Heart left ventricle (tissue), 16 donors: ENCODE results near the gene SRGAP1. TPM values are rescaled to one million over a fixed set of nuclear protein-coding genes. Genes with fewer than 3 reads are reported as not detected.

Source experiments
- ATAC-seq, 4 donors: fragments of 200-7000 bp; cut with Tn5 transposase; one replicate each; pipeline ENCODE4 v1.9.1; 2020 to 2022; ENCODE audit warnings: moderate library complexity in 4 of 4, mild to moderate bottlenecking in 3 of 4, moderate number of reproducible peaks in 1 of 4
- DNase-seq, 5 donors: peaks; one replicate each; pipeline ENCODE4 v3.0.0-alpha.2; 2020
- H3K27ac ChIP-seq, 12 donors: fragments of 200-600 bp; sonication (generic) in 4 of 12; one replicate each; pipeline versions ENCODE4 v1.5.0 to v1.8.0; 2016 to 2022; ENCODE audit warnings: mild to moderate bottlenecking in 2 of 12
- H3K27me3 ChIP-seq, 9 donors: fragments of 200-600 bp; sonication (generic) in 2 of 9; one replicate each; pipeline versions ENCODE4 v1.5.1 to v1.8.0; 2016 to 2022; ENCODE audit warnings: mild to moderate bottlenecking in 3 of 9
- H3K36me3 ChIP-seq, 9 donors: fragments of 200-600 bp; sonication (generic) in 2 of 9; one replicate each; pipeline versions ENCODE4 v1.5.0 to v1.8.0; 2018 to 2022; ENCODE audit warnings: mild to moderate bottlenecking in 2 of 9
- H3K4me1 ChIP-seq, 12 donors: fragments of 200-600 bp; sonication (generic) in 4 of 12; one replicate each; pipeline versions ENCODE4 v1.5.0 to v1.8.0; 2016 to 2022; ENCODE audit warnings: mild to moderate bottlenecking in 3 of 12
- H3K4me3 ChIP-seq, 12 donors: fragments of 200-600 bp; sonication (generic) in 4 of 12; one replicate each; pipeline versions ENCODE4 v1.5.0 to v1.8.0; 2017 to 2022; ENCODE audit warnings: mild to moderate bottlenecking in 9 of 12, moderate library complexity in 4 of 12
- H3K9me3 ChIP-seq, 12 donors: fragments of 200-600 bp; sonication (generic) in 4 of 12; one replicate each; pipeline versions ENCODE4 v1.5.0 to v1.8.0; 2016 to 2022; ENCODE audit warnings: mild to moderate bottlenecking in 1 of 12
- CTCF ChIP-seq, 12 donors: fragments of 200-600 bp; sonication (generic) in 4 of 12; IDR thresholded peaks; one replicate each; pipeline versions ENCODE4 v1.5.0 to v1.8.0; 2018 to 2022; ENCODE audit warnings: antibody characterized with exemption in 12 of 12, mild to moderate bottlenecking in 5 of 12
- POLR2A ChIP-seq, 2 donors: fragments of 450-650 bp; IDR thresholded peaks; one replicate each; pipeline ENCODE4 v1.6.1; 2017; ENCODE audit warnings: antibody characterized with exemption in 2 of 2, mild to moderate bottlenecking in 2 of 2, moderate library complexity in 2 of 2
- WGBS, 4 donors: extraction: QIAGEN DNeasy Blood & Tissue Kit in 2 of 4; methylation state at CpG; one replicate each; pipeline versions ENCODE4 v1.1.5 to v1.1.7; 2013 to 2018; 5-methylcytosine and 5-hydroxymethylcytosine counted together
- intact Hi-C, 10 donors: fragments of 100-400 bp; cut with DNase I; formaldehyde crosslinking; loops; one replicate each; pipeline versions ENCODE4 v1.11.1 to v1.14.2; 2022
- polyA plus RNA-seq, 2 donors: library from polyadenylated mRNA; stranded (reverse); fragments of 200-250 nt; gene quantifications; one replicate each; pipeline ENCODE4 v1.2.3, GENCODE V29; 2013
- total RNA-seq, 9 donors: library from RNA; depleted of rRNA in 2 of 9; stranded (reverse); fragments of >200 nt in 2 of 9; fragmentation: NEBNext Ultra II Directional in 3 of 9; extraction: Animal tissue kit (Norgen Biotek cat#: 25700) in 3 of 9; gene quantifications; one replicate each; pipeline versions ENCODE4 v1.1.0 to v1.2.4, GENCODE V29; 2016 to 2023
- donor health status: ischemic (EF 13 %, LVEDD 7.1; RV severe dilation, severe dysfunction).
- donor health status: healthy with polysubstance abuse.
- donor health status: DM: no; HTN: yes; CAD: no.
- donor health status: DM: no; HTN: no; CAD: no.
- donor health status: ischemic (EF 25% LVEDD 6.9; RV normal size, moderate dysfunction).
- donor health status: ischemic (EF 25% LVEDD 5.7; RV mildly dilated, moderate dysfunction).
- donor health status: healthy.
- donor health status: DM: yes; HTN: yes; CAD: no.
- donor health status: ischemic (EF 35%, LVEDD 5.7; RV mildly dilated, moderate dysfunction).
- donor health status: nonischemic (EF 11% LVEDD 7.7; RV severe dilation, severe dysfunction).
- donor health status: DM: yes; HTN: yes; CAD: no.
- donor health status: PGD.
- donor health status: ischemic (EF 29% LVEDD 5.4; RV normal size, mild dysfunction).
- donor health status: nonischemic (EF 23%, LVEDD 6.1; RV moderate dilation, normal function).

The SRGAP1 gene
- total and polyA plus RNA-seq, 11 donors, result 1.3 to 10.6 (median 4.5) TPM

DNA sequence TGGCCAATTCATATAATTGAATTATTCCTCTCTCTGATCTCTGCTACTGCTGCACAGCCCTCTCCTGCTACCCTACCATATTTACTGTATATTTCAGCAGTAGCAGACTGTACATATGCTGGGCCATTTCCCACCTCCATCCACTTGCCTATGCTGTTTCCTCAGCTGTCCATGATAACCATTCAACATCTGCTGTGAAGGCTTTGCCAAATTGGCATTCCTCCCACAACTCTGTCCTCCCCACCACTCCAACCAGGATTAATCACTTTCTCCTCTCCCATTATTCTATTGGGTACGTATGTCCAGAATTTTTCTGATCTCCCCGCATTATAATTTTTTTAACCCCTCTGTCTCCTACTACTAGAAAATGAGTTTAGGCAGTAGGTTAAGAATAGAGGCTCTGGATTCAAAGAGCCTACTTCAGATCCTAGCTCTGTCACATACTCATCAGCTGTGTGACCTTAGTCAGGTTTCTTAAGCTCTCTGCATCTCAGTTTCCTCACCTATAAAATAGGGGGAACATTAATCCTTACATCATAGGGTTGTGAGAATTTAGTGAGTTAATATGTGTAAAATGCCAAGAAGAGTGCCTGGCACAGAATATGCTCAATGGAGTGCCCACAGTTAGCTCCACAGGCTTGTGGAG lies 254.3 kb downstream of the SRGAP1 start:
- TF ChIP-seq CTCF (IDR thresholded peaks at IDR 0.05) (no peak), POLR2A (IDR thresholded peaks at IDR 0.05) (no peak)
- peak in 4 of 5 donors; percentile 40 to 60 (median 50) for DNase-seq
- peak; percentile 38 to 88 (median 74) for ATAC-seq
- H3K4me1 ChIP-seq, result peaks cover 0 to 22% (median 9%) of the 10 kb centered on the region in 12 donors
- H3K9me3 ChIP-seq, result no peaks in the 10 kb centered on the region
- WGBS, 4 donors, result 55 to 67% (median 58%) methylated on average over 2 of the region's 2 CpGs
- no peaks in the 10 kb centered on the region for H3K27me3 ChIP-seq
- peaks cover 0 to 4% (median 0%) of the 10 kb centered on the region in 9 donors for H3K36me3 ChIP-seq
- no peak overlapping the region for H3K4me3 ChIP-seq
- H3K27ac ChIP-seq, result peak overlapping the region in 4 of 12 donors; percentile 25 to 63 (median 48)
- intact Hi-C loops, result loop anchor here in 2 of 10 donors (10.0 kb wide), 1 partner anchor 254 kb away; the partner anchor contains the start of gene SRGAP1 (in 2 of the 2)

- H3K4me3 ChIP-seq, result no peak overlapping the region
- 40 to 49% (median 44%) methylated on average over 5 of the region's 5 CpGs for WGBS, 4 donors
- H3K36me3 ChIP-seq, result peaks cover 0 to 4% (median 0%) of the 10 kb centered on the region in 9 donors
- no peaks in the 10 kb centered on the region for H3K27me3 ChIP-seq
- H3K9me3 ChIP-seq, result no peaks in the 10 kb centered on the region
- intact Hi-C loops, result loop anchor here in 2 of 10 donors (10.0 kb wide), 1 partner anchor 255 kb away; the partner anchor contains the start of gene SRGAP1 (in 2 of the 2)
- H3K4me1 ChIP-seq, result peaks cover 0 to 22% (median 9%) of the 10 kb centered on the region in 12 donors
- peak; percentile 78 to 92 (median 83) for ATAC-seq
- TF ChIP-seq CTCF (IDR thresholded peaks at IDR 0.05) (no peak), POLR2A (IDR thresholded peaks at IDR 0.05) (no peak)
- peak in 4 of 5 donors; percentile 22 to 66 (median 45) for DNase-seq
- H3K27ac ChIP-seq, result peak overlapping the region in 4 of 12 donors; percentile 25 to 63 (median 48)
These were observed 254.9 kb downstream of the SRGAP1 start for GRCh38 chr12:64099397-64099796.

DNA sequence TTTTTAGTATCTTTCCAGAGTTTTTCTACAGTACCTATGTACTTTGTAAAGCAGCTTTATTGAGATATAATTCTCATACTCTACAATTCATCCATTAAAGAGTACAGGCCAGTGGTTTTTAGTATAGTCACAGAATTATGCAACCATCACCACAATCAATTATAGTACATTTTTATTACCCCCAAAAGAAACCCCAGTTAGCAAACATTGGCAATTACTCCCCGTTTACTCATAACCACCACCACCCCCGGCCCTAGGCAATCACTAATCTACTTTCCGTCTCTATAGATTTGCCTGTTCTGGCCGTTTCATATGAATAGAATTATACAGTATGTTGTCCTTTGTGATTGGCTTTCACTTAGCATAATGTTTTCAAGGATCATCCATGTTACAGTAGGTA lies 257.8 kb downstream of the SRGAP1 start:
- Histone ChIP-seq H3K9me3 (no peaks in the 10 kb centered on the region), H3K36me3 (peaks cover 0 to 4% (median 0%) of the 10 kb centered on the region in 9 donors), H3K27ac (no peak overlapping the region), H3K4me3 (no peak overlapping the region), H3K27me3 (no peaks in the 10 kb centered on the region), H3K4me1 (peaks cover 0 to 21% (median 9%) of the 10 kb centered on the region in 12 donors)
- TF ChIP-seq CTCF (IDR thresholded peaks at IDR 0.05), result no peak
- no peak for TF ChIP-seq POLR2A (IDR thresholded peaks at IDR 0.05)
- DNase-seq (no peak), ATAC-seq (no peak)
- intact Hi-C loops, result loop anchor here in 1 of 10 donors (5.0 kb wide), 1 partner anchor 80 kb away; no protein-coding TSS in a partner anchor
- 95 to 97% (median 96%) methylated on average over 4 of the region's 4 CpGs for WGBS, 4 donors
